Osteoblast (primary cell): ENCODE results near the gene TRAF1. TPM values are rescaled to one million over a fixed set of nuclear protein-coding genes. Genes with fewer than 3 reads are reported as not detected.
"Not testable (repeated sequence)": the region's sequence is repeated elsewhere in the genome, so short reads cannot be mapped to it uniquely, and the experiment has no call there.

Experiments
- DNase-seq: peaks from one replicate; pipeline ENCODE4 v3.0.0; 2011; ENCODE audit warnings: low spot score, mixed read lengths; ENCODE audit not compliant: insufficient read length; ENCODE audit errors: missing footprints
- H2AFZ ChIP-seq: 2 replicates; pipeline ENCODE4 v1.6.0; 2011; ENCODE audit warnings: mild to moderate bottlenecking, low read length
- H3K27ac ChIP-seq: 2 replicates; pipeline ENCODE4 v1.5.1; 2011; ENCODE audit warnings: mild to moderate bottlenecking, low read depth, low read length, moderate library complexity
- H3K27me3 ChIP-seq: 2 replicates; pipeline ENCODE4 v1.6.0; 2012; ENCODE audit warnings: mild to moderate bottlenecking, control low read depth, inconsistent platforms, low read length, moderate library complexity; ENCODE audit not compliant: insufficient read depth
- H3K36me3 ChIP-seq: 2 replicates; pipeline ENCODE4 v1.5.1; 2011; ENCODE audit warnings: mild to moderate bottlenecking, low read length, control low read depth, moderate library complexity; ENCODE audit not compliant: insufficient read depth
- H3K4me1 ChIP-seq: 2 replicates; pipeline ENCODE4 v1.5.1; 2011; ENCODE audit warnings: mild to moderate bottlenecking, low read length, control low read depth, moderate library complexity; ENCODE audit not compliant: insufficient read depth
- H3K4me2 ChIP-seq: 2 replicates; pipeline ENCODE4 v1.6.0; 2011; ENCODE audit warnings: mild to moderate bottlenecking, low read length; ENCODE audit not compliant: insufficient read depth
- H3K4me3 ChIP-seq: fragments of 200-600 bp; sonication (generic); 3 replicates; pipeline ENCODE4 v1.5.1; 2012; ENCODE audit warnings: mild to moderate bottlenecking, low read length, inconsistent platforms; ENCODE audit not compliant: insufficient read depth
- H3K79me2 ChIP-seq: 2 replicates; pipeline ENCODE4 v1.6.0; 2012; ENCODE audit warnings: mild to moderate bottlenecking, low read length, control low read depth, inconsistent platforms; ENCODE audit not compliant: insufficient read depth
- H3K9me3 ChIP-seq: 2 replicates; pipeline ENCODE4 v1.5.1; 2011; ENCODE audit warnings: low read depth, low read length, control low read depth
- H4K20me1 ChIP-seq: 2 replicates; pipeline ENCODE4 v1.6.0; 2012; ENCODE audit warnings: mild to moderate bottlenecking, low read length, control low read depth; ENCODE audit not compliant: insufficient read depth
- CTCF ChIP-seq: IDR thresholded peaks from 2 replicates; pipeline ENCODE4 v1.5.1; 2011; ENCODE audit warnings: mild to moderate bottlenecking, low read depth, low read length, moderate library complexity; ENCODE audit errors: extremely low read depth
- total RNA-seq: library from RNA; depleted of rRNA; stranded (reverse); fragments of >200 nt; gene quantifications from 2 replicates; pipeline ENCODE4 v1.2.3, GENCODE V29; 2012

TRAF1 gene
- total RNA-seq, result 0.88 and 1.8 TPM in 2 replicates

GRCh38 chr9:120926397-120926928 lies at the start of gene TRAF1:
Gene TRAF1 (minus strand): TSS chr9:120926796. CDS start chr9:120926075, 721 bp downstream.
- peaks cover 26% of the 10 kb centered on the region for H3K4me1 ChIP-seq
- no peaks in the 10 kb centered on the region for H3K27me3 ChIP-seq
- no peak for DNase-seq

GRCh38 chr9:120974921-120975320 lies 48.3 kb upstream of the TRAF1 start:
- Histone ChIP-seq H3K79me2 (no peaks in the 10 kb centered on the region), H2AFZ (no peak overlapping the region), H3K36me3 (no peaks in the 10 kb centered on the region), H3K4me3 (no peak overlapping the region), H3K27ac (no peak overlapping the region), H3K27me3 (no peaks in the 10 kb centered on the region), H3K9me3 (no peaks in the 10 kb centered on the region), H3K4me1 (no peaks in the 10 kb centered on the region), H3K4me2 (no peak overlapping the region), H4K20me1 (no peaks in the 10 kb centered on the region)
- DNase-seq, result no peak
- no peak for TF ChIP-seq CTCF

More at GRCh38 chr9:120926397-120926928, at the start of gene TRAF1:
- Histone ChIP-seq H3K4me3 (peak within 1 kb of the TSS; percentile 28), H4K20me1 (no peaks in the 10 kb centered on the region), H3K79me2 (no peaks in the 10 kb centered on the region), H2AFZ (peak within 1 kb of the TSS; percentile 85), H3K36me3 (no peaks in the 10 kb centered on the region), H3K27ac (peak within 1 kb of the TSS; percentile 74), H3K4me2 (peak within 1 kb of the TSS; percentile 50), H3K9me3 (no peaks in the 10 kb centered on the region)
- TF ChIP-seq CTCF, result no peak

GRCh38 chr9:120974181-120974580 lies 47.6 kb upstream of the TRAF1 start:
- Histone ChIP-seq H3K27me3 (no peaks in the 10 kb centered on the region), H3K9me3 (no peaks in the 10 kb centered on the region), H3K79me2 (no peaks in the 10 kb centered on the region), H3K4me3 (no peak overlapping the region), H3K36me3 (no peaks in the 10 kb centered on the region), H3K4me1 (no peaks in the 10 kb centered on the region), H2AFZ (no peak overlapping the region), H4K20me1 (no peaks in the 10 kb centered on the region), H3K27ac (no peak overlapping the region), H3K4me2 (no peak overlapping the region)
- DNase-seq, result no peak
- no peak for TF ChIP-seq CTCF

GRCh38 chr9:120971938-120972337 lies 45.3 kb upstream of the TRAF1 start:
- H3K79me2 ChIP-seq, result no peaks in the 10 kb centered on the region
- no peaks in the 10 kb centered on the region for H3K4me1 ChIP-seq
- H3K36me3 ChIP-seq, result no peaks in the 10 kb centered on the region
- no peak overlapping the region for H2AFZ ChIP-seq
- TF ChIP-seq CTCF, result no peak
- no peak overlapping the region for H3K4me2 ChIP-seq
- no peak overlapping the region for H3K27ac ChIP-seq
- no peaks in the 10 kb centered on the region for H3K9me3 ChIP-seq
- no peaks in the 10 kb centered on the region for H3K27me3 ChIP-seq
- no peak for DNase-seq
- no peaks in the 10 kb centered on the region for H4K20me1 ChIP-seq
- H3K4me3 ChIP-seq, result no peak overlapping the region

GRCh38 chr9:120971471-120971870 lies 44.9 kb upstream of the TRAF1 start:
- not testable (repeated sequence) for H3K4me2 ChIP-seq, H2AFZ ChIP-seq, H3K27ac ChIP-seq, H4K20me1 ChIP-seq, H3K27me3 ChIP-seq, H3K9me3 ChIP-seq, H3K36me3 ChIP-seq, DNase-seq, H3K4me1 ChIP-seq, H3K4me3 ChIP-seq, H3K79me2 ChIP-seq
